Measurements from ENCODE around the gene UBQLNL.

GRCh38 chr11:5536482-5536881, 20.0 kb upstream of the UBQLNL start:
- TF ChIP-seq CTCF (IDR thresholded peaks at IDR 0.05 in 4 of 5, conservative IDR thresholded peaks at IDR 0.05 in 1 of 5) (no peak), POLR2A (IDR thresholded peaks at IDR 0.05) (no peak)

All from gastrocnemius medialis (tissue), 4 donors.